ENCODE data around the gene PLA2G15. TPM values are rescaled to one million over a fixed set of nuclear protein-coding genes. Genes with fewer than 3 reads are reported as not detected.
A peak's percentile ranks its signal among the peaks of the same experiment; 100 is the strongest.

Gene PLA2G15
- total RNA-seq, 1 donor: 21.7 TPM

DNA sequence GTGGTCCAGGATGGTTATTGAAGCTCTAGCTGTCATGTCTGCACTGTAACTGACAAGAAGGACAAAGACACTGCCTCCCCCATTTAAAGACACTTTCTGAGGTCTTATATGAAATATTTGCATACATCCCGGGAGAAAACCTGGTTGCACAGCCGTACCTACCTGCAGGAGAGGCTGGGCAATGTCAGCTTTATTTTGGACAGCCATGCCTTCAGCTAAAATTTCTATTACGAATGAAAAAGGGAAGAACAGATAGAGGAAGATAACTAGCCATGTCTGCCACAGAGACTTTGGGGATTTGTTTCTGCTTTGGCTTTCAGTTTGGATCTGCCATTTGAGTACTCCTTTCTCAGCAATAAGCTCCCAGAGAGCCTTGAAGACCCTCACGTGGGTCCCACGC lies 38.2 kb downstream of the PLA2G15 start:
- TF ChIP-seq, protein P1, sequence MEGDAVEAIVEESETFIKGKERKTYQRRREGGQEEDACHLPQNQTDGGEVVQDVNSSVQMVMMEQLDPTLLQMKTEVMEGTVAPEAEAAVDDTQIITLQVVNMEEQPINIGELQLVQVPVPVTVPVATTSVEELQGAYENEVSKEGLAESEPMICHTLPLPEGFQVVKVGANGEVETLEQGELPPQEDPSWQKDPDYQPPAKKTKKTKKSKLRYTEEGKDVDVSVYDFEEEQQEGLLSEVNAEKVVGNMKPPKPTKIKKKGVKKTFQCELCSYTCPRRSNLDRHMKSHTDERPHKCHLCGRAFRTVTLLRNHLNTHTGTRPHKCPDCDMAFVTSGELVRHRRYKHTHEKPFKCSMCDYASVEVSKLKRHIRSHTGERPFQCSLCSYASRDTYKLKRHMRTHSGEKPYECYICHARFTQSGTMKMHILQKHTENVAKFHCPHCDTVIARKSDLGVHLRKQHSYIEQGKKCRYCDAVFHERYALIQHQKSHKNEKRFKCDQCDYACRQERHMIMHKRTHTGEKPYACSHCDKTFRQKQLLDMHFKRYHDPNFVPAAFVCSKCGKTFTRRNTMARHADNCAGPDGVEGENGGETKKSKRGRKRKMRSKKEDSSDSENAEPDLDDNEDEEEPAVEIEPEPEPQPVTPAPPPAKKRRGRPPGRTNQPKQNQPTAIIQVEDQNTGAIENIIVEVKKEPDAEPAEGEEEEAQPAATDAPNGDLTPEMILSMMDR (IDR thresholded peaks at IDR 0.05; ENCODE audit: insufficient read depth, low read length): no peak

DNA sequence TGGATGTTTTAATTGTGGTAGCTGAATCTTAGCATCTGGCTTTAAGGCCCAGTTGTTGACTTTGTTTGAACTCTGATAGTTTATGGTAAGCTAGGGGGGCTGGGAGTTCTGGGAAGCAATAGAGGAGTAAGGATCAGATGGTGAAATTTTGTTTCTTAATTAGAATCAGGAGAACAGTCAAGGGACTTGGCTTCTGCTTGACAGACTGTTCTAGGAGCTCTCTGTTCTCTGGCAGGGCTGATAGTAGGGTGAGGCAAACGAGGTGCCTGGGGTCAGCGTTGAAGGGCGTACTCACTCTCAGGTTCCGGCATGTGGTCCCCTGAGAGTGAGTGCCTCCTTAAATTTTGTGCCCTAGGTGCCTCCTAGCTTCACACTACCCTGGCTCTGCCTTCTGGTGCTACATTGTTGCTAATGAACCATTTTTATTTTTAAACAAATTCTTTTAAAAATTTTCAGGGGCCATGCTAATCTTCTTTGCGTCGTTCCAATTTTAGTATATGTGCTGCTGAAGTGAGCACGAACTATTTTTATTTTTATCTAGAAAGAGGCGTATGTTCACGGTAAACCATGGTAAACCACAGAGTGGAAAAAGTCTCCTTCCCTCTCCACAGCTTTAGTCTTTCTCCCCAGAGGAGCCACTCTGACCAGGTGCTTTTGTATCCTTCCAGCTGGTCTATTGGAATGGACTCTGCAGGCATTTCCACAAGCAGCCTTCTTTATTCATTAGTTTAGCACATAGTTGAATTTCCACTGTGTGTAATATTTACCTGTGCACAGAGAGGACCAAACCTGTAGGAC lies 38.8 kb downstream of the PLA2G15 start:
- TF ChIP-seq, protein P1 (IDR thresholded peaks at IDR 0.05; ENCODE audit: insufficient read depth, low read length): no peak
- no peak for DNase-seq (ENCODE audit: low read depth)
- no peak overlapping the region for H3K4me3 ChIP-seq (ENCODE audit: low read depth, low read length)

More for the DNA sequence above, 38.2 kb downstream of the PLA2G15 start:
- no peak for DNase-seq (ENCODE audit: low read depth)
- no peak overlapping the region for H3K4me3 ChIP-seq (ENCODE audit: low read depth, low read length)

DNA sequence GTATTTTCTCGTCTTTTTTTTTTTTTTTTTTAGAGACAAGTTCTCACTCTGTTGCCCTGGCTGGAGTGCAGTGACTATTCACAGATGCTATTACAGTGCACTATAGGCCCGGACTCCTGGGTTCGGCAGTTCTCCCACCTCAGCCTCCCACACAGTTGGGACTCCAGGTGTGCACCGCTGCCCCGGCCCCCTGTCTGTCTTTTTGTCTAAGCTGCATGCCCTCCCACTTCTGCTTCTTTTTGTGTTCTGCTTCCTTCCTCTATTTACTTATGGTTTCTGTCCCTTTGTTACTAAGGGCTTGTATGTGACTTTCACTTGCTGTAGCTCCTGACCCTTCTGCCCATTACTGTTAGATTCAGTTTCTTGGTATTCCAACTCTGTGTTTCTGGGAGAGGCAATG lies 39.7 kb downstream of the PLA2G15 start:
- H3K4me3 ChIP-seq (ENCODE audit: low read depth, low read length): no peak overlapping the region
- TF ChIP-seq, protein P1 (IDR thresholded peaks at IDR 0.05; ENCODE audit: insufficient read depth, low read length): no peak
- no peak for DNase-seq (ENCODE audit: low read depth)

- H3K4me3 ChIP-seq (ENCODE audit: low read depth, low read length): no peak overlapping the region
- no peak for DNase-seq (ENCODE audit: low read depth)
- TF ChIP-seq, protein P1 (IDR thresholded peaks at IDR 0.05; ENCODE audit: insufficient read depth, low read length): no peak
Measured at GRCh38 chr16:68285683-68286082, 40.5 kb downstream of the PLA2G15 start.

DNA sequence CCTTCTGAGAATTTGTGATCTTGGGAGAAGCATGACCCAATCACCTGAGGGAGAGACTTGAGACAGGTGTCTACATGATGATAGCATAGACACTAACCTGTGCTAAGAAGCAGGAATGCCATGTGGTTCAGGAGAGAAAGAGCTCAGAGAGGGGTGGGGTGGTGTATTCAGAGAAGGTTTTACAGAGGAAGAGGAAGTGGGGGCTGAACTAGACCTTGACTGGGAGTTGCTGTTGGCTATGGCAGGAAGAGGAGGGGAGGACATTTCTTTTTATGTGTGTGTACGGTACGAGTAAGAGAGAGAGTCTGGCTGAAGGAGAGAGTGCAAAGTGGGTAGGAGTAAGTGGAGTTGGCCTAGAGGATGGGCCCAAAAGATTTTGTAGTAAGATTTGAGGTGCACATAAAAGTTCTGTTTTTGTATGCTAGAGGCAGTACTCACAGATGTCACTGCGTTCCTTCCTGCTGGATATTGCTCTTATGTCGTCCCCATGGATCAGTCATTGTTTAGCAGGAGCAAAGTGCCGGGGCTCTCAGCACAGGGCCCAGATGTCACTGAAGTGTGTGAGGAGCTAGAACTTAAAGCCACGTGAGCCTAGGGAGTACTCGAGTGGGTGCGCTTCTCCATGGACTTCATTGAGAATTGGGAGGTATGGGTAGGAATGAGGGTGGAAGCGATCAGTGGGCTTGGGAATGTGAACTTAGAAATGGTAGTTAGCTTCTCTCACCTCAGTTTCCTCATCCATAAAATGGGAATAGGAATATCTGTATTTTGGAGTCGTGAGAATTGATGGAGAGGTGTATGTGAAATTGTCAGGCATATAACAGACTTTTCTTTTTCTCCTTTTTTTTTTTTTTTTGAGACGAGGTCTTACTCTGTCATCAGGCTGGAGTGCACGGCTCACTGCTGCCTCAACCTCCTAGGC lies 41.2 kb downstream of the PLA2G15 start:
- no peak for DNase-seq (ENCODE audit: low read depth)
- no peak overlapping the region for H3K4me3 ChIP-seq (ENCODE audit: low read depth, low read length)
- TF ChIP-seq, protein P1 (IDR thresholded peaks at IDR 0.05; ENCODE audit: insufficient read depth, low read length): no peak

GRCh38 chr16:68287276-68288251 lies 42.4 kb downstream of the PLA2G15 start:
- peak; percentile 90 for DNase-seq (ENCODE audit: low read depth)
- no peak overlapping the region for H3K4me3 ChIP-seq (ENCODE audit: low read depth, low read length)

More at GRCh38 chr16:68287276-68288251, 42.4 kb downstream of the PLA2G15 start:
- TF ChIP-seq, protein P1 (IDR thresholded peaks at IDR 0.05; ENCODE audit: insufficient read depth, low read length): peak; percentile 21
